ENCODE results near the gene ISCA1.
"Not testable (repeated sequence)": the region's sequence is repeated elsewhere in the genome, so short reads cannot be mapped to it uniquely, and the experiment has no call there.

Gene ISCA1

DNA sequence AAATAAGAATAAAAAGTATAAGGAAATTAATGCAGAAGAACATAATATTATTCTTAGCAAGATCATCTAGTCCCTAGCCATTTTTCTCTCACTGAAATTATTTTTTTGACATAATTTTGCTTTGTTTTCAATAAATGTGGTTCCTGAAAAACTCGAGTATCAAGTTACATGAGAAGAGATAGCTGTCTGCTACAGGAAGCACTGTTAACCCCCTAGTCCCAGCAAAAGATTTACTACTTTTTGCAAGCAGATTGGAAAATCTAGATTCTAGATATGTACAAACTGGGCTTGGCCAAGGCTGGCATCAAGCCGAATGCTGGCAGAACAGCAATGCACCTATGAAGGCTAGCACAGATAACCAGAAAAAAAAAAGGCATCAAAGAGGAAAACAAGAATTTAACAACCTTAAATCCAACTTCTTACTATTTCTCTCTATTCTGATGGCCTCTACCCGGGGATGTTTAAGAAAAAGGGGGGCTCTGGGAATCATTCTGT, 21.9 kb upstream of the ISCA1 start:
- TF ChIP-seq, protein P1, sequence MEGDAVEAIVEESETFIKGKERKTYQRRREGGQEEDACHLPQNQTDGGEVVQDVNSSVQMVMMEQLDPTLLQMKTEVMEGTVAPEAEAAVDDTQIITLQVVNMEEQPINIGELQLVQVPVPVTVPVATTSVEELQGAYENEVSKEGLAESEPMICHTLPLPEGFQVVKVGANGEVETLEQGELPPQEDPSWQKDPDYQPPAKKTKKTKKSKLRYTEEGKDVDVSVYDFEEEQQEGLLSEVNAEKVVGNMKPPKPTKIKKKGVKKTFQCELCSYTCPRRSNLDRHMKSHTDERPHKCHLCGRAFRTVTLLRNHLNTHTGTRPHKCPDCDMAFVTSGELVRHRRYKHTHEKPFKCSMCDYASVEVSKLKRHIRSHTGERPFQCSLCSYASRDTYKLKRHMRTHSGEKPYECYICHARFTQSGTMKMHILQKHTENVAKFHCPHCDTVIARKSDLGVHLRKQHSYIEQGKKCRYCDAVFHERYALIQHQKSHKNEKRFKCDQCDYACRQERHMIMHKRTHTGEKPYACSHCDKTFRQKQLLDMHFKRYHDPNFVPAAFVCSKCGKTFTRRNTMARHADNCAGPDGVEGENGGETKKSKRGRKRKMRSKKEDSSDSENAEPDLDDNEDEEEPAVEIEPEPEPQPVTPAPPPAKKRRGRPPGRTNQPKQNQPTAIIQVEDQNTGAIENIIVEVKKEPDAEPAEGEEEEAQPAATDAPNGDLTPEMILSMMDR (IDR thresholded peaks at IDR 0.05; ENCODE audit: borderline replicate concordance, control extremely low read depth, extremely low read depth, insufficient read depth, missing control alignments), result no peak
- DNase-seq (ENCODE audit: low spot score), result no peak
- in situ Hi-C loops (cut with MboI; ENCODE audit: low sequenced_read_pairs, unreplicated experiment), result no loop called here

DNA sequence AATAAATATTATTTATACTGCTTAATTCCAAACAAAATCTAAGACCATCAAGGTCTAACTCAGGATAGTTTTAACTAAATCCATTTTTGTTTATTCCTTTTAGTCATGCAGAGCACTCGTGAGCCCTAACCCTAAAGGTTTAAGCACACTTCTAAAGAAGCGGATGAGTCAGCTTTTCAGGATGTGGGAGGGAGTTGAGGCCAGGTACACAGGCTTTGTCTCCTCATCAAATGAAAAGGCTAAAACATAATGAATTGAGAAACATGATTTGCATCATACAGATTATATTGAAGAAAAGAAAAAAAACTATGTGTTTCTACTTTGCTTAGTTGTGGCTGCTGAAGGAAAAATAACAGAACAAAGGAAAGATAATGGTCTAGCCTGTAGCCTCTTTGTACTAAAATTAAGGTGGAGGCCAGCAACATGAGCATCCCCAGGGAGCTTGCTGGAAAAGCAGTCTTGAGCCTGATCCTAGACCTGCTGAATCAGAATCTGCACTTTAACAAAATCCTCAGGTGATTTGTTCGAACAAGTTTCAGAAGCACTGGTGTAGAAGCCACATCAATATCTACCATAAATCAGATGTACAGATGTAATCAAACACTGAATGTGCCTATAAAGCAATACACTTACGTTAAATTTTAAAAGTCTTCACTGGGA, 21.1 kb upstream of the ISCA1 start:
- TF ChIP-seq, protein P1 (IDR thresholded peaks at IDR 0.05; ENCODE audit: borderline replicate concordance, control extremely low read depth, extremely low read depth, insufficient read depth, missing control alignments), result no peak
- in situ Hi-C loops (cut with MboI; ENCODE audit: low sequenced_read_pairs, unreplicated experiment), result no loop called here
- no peak for DNase-seq (ENCODE audit: low spot score)

DNA sequence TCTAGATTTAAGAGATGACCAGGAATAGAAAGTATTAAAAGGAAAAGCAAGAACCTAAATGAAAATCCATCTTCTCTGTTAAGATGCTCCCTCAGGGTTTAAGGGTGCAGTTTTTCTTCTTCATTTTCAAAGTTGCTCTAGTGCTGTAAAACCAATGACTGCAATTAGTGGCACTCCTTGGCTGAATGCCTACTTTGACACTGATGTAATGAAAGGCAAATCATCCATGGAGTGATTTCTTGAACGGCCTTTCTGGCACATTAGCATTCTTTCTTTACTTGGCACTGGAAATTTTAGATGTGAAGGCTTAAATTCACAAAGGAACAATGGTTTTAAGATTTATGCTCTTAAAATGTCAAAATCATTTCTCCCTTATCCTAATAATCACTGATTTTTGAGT, 19.3 kb upstream of the ISCA1 start:
- in situ Hi-C loops (cut with MboI; ENCODE audit: low sequenced_read_pairs, unreplicated experiment), result no loop called here
- DNase-seq (ENCODE audit: low spot score), result no peak
- TF ChIP-seq, protein P1 (IDR thresholded peaks at IDR 0.05; ENCODE audit: borderline replicate concordance, control extremely low read depth, extremely low read depth, insufficient read depth, missing control alignments), result no peak

DNA sequence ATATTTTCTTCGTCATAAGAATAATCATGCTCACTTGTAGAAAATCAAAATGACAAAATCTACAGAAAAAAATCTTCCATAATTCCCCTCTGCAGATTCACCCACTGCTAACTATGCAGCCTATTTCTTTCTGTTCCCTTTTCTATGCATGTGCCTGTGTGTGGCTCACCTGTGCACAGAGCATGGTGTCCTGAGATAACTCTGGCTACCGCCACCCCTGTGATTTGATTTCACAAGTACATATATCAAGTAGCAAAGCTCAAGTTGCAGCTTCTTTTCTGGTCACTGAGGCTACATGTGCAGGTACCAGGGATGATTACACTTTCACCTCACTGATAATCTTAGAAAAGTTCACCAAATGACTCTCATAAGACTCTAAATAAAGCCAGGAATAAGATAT, 18.4 kb upstream of the ISCA1 start:
- in situ Hi-C loops (cut with MboI; ENCODE audit: low sequenced_read_pairs, unreplicated experiment), result no loop called here
- TF ChIP-seq, protein P1 (IDR thresholded peaks at IDR 0.05; ENCODE audit: borderline replicate concordance, control extremely low read depth, extremely low read depth, insufficient read depth, missing control alignments), result no peak
- no peak for DNase-seq (ENCODE audit: low spot score)

DNA sequence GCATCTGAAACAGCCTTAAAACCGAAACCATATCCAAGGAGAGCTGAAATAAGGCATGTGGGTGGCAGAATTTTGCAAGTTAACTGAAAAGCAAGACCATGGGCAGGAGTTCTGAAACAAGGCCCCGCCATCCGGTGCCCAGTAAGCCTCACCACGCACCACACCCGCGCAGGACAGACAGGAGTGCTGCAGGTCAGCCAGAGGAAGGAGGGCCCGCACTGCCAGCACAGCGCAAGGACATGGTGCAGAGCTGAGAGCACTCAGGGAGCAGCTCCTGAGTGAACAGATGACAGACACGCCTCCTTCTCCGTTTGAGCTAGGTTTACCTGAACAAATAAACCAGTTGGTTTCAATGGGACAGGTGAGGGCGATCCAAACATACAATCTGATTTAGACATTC, 16.5 kb upstream of the ISCA1 start:
- in situ Hi-C loops (cut with MboI; ENCODE audit: low sequenced_read_pairs, unreplicated experiment), result no loop called here
- no peak for DNase-seq (ENCODE audit: low spot score)
- TF ChIP-seq, protein P1 (IDR thresholded peaks at IDR 0.05; ENCODE audit: borderline replicate concordance, control extremely low read depth, extremely low read depth, insufficient read depth, missing control alignments), result no peak

DNA sequence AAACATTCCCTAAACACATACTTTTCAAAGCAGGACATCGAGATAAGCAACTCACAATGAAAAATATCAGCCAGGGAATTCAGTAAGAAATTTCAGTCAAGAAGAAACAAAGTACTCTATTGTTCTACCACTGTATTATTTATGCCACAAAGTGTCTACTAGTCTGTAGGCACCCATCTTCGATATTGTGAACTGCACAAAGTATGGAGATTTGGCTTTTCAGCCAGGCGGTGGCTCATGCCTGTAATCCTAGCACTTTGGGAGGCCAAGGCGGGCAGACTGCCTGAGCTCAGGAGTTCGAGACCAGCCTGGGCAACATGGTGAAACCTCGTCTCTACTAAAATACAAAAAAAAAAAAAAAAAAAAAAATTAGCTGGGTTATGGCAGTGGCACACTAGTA, 8.0 kb upstream of the ISCA1 start:
- DNase-seq (ENCODE audit: low spot score); in situ Hi-C loops (cut with MboI; ENCODE audit: low sequenced_read_pairs, unreplicated experiment): not testable (repeated sequence)

DNA sequence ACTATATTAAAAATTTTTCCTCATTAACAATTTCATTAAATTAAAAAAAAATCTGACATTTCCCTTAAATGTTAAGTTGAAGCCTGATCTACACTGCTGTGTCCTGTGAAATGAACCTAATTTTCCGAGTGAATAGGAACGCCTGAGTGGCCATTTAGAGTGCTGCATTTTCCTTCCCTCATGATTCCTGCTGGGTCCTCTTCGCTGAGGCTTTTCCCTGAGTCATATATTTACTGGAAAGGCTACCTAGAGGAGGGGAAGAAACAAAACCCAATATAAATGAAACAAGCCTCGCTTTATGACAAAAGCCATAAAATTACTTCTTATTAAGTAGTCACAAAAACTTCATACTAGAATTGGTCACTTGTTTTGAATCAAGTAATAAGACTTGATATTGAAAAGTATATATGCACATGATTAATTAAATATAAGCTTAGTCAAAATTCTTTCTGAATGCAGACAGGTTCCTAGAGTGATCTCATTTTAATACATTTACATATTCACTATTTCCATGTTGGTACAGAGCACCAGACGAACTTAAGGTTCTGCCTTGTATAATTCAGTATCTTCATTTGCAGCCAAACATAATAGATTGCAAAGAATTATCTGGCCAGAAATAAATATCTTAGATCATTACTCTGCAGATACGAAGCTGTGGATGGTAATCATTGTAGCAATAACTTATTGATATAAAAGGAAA, 6.3 kb upstream of the ISCA1 start:
- in situ Hi-C loops (cut with MboI; ENCODE audit: low sequenced_read_pairs, unreplicated experiment), result no loop called here
- TF ChIP-seq, protein P1 (IDR thresholded peaks at IDR 0.05; ENCODE audit: borderline replicate concordance, control extremely low read depth, extremely low read depth, insufficient read depth, missing control alignments), result no peak
- no peak for DNase-seq (ENCODE audit: low spot score)
